ENCODE results near the gene SIGLEC6. TPM values are rescaled to one million over a fixed set of nuclear protein-coding genes. Genes with fewer than 3 reads are reported as not detected.

SIGLEC6 gene
- total RNA-seq, 1 experiment from 2014 or later: 0.31 TPM

DNA sequence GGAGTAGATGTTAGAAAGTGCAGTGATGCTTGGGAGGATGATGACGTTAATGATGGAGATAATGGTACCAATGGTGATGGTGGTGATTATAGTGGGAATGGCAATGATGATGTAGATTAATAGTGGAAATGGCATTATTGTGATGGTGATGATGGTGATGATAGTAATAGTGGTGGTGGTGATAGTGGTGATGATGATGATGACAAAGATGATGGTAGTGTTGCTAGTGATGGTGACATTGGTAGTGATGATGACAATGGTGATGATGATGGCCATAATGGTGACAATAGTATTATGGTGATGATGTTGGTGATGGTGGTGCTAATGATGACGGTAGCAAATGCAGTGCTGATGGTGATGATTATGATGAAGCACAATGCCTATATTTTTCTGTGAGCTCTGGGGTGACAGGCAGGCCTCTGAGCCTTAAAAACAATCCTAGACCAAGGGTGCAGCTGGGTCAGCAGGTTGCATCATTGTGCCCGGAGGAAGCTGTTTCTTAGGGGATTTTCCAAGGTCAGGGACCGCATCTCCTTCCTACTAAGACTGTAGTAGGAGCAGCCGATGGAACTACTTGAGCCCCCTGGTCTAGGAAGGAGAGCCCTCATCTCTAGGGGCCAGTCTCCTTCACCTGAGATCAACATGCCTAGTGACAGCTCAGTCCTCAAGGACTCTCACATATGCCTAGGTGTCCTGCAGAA lies 45.4 kb downstream of the SIGLEC6 start:
- H3K23me2 ChIP-seq (ENCODE audit: insufficient read length, low read depth, low read length, poor library complexity, severe bottlenecking): no peaks in the 10 kb centered on the region
- Mint-ChIP-seq H3K36me3 (ENCODE audit: insufficient read depth in 1 of 3, low read depth in 3 of 3) (peaks cover 0 to 1% (median under 1%) of the 10 kb centered on the region in 3 experiments; a peak in 2 of 7 replicates), H3K27me3 (ENCODE audit: low read depth) (peaks cover 28% of the 10 kb centered on the region)

More for the DNA sequence above, 45.4 kb downstream of the SIGLEC6 start:
- H4K91ac ChIP-seq (ENCODE audit: insufficient read length, low read depth, low read length): no peak overlapping the region
- H3K4me3 Mint-ChIP-seq: no peak overlapping the region
- DNase-seq: no peak
- no peak overlapping the region for H2BK20ac ChIP-seq (ENCODE audit: low read depth, low read length, poor library complexity, severe bottlenecking)
- H3K79me1 ChIP-seq (ENCODE audit: insufficient read depth, low read depth, low read length, poor library complexity, severe bottlenecking): no peaks in the 10 kb centered on the region
- no peak overlapping the region for H3K4me2 ChIP-seq (ENCODE audit: insufficient read depth, insufficient read length, low read length)
- no peak overlapping the region for H2BK12ac ChIP-seq (ENCODE audit: insufficient read length, low read depth, low read length)
- H3K79me2 ChIP-seq (ENCODE audit: insufficient read depth, low read length): no peaks in the 10 kb centered on the region
- H3K23ac ChIP-seq (ENCODE audit: insufficient read length, low read depth, low read length): no peak overlapping the region
- H2BK120ac ChIP-seq (ENCODE audit: low read depth, low read length, poor library complexity, severe bottlenecking): no peak overlapping the region
- no peak overlapping the region for H2BK5ac ChIP-seq (ENCODE audit: insufficient read length, low read length)
- H3K18ac ChIP-seq (ENCODE audit: insufficient read length, low read depth, low read length): no peak overlapping the region
- TF ChIP-seq CTCF (conservative IDR thresholded peaks at IDR 0.05): no peak
- no peak overlapping the region for H2AK5ac ChIP-seq (ENCODE audit: insufficient read length, low read length)
- H4K20me1 ChIP-seq (ENCODE audit: control insufficient read depth, insufficient read depth, insufficient read length): no peaks in the 10 kb centered on the region
- H2AFZ ChIP-seq (ENCODE audit: low read length): no peak overlapping the region
- H3K4ac ChIP-seq (ENCODE audit: low read depth, low read length): no peak overlapping the region
- H3K14ac ChIP-seq (ENCODE audit: insufficient read depth, low read length): no peak overlapping the region
- WGBS (ENCODE audit: extremely low coverage, insufficient read length, low lambda C conversion rate): 100% methylated on average over 1 of the region's 5 CpGs
- H3K4me1 ChIP-seq (ENCODE audit: insufficient read depth, low read length): no peaks in the 10 kb centered on the region
- H2BK15ac ChIP-seq (ENCODE audit: low read depth, low read length): no peak overlapping the region
- no peaks in the 10 kb centered on the region for H3K27me3 ChIP-seq (ENCODE audit: insufficient read depth, low read length)
- no peak overlapping the region for H3K9ac ChIP-seq (ENCODE audit: extremely low read depth, insufficient read length, low read length)
- no peaks in the 10 kb centered on the region for H3K4me1 Mint-ChIP-seq
- H3K56ac ChIP-seq (ENCODE audit: insufficient read length, low read depth, low read length): no peak overlapping the region
- H3K27ac Mint-ChIP-seq: no peak overlapping the region
- H4K8ac ChIP-seq (replicated peaks; ENCODE audit: insufficient read length, low read depth, low read length): no peak overlapping the region
- no peak overlapping the region for H4K5ac ChIP-seq (ENCODE audit: insufficient read length, low read depth, low read length)
- H3K9me3 Mint-ChIP-seq: peaks cover 42 to 88% of the 10 kb centered on the region in 2 experiments
- H3K9me3 ChIP-seq (ENCODE audit: control insufficient read depth, low read depth, low read length): no peaks in the 10 kb centered on the region
- H3T11ph ChIP-seq (ENCODE audit: low read length): no peak overlapping the region
- H3K27ac ChIP-seq (ENCODE audit: insufficient read length, low read depth, low read length): no peak overlapping the region

Data from H9 (cell line).